GM19351 (cell line): ENCODE measurements around the gene TUFT1.

Experiments
- ATAC-seq: cut with Tn5 transposase; IDR thresholded peaks from one replicate; pipeline ENCODE4 v1.9.1; 2021; ENCODE audit warnings: mild to moderate bottlenecking, moderate library complexity; ENCODE audit not compliant: unreplicated experiment

TUFT1 gene

GRCh38 chr1:151540021-151540981 lies at the start of gene TUFT1:
Gene TUFT1, plus strand, starts transcription at chr1:151540309. Its CDS starts 58 bp downstream, at chr1:151540367.
- peak; percentile 95 for ATAC-seq

- ATAC-seq: no peak
Measured at GRCh38 chr1:151491641-151492040, 48.5 kb upstream of the TUFT1 start.

- no peak for ATAC-seq
Measured at GRCh38 chr1:151492120-151492519, 48.0 kb upstream of the TUFT1 start.

- ATAC-seq: no peak
Measured at GRCh38 chr1:151493042-151493441, 47.1 kb upstream of the TUFT1 start.

- no peak for ATAC-seq
Measured at GRCh38 chr1:151494741-151495281, 45.3 kb upstream of the TUFT1 start.

GRCh38 chr1:151495316-151495715 lies 44.8 kb upstream of the TUFT1 start:
- ATAC-seq: no peak

GRCh38 chr1:151499365-151499764 lies 40.7 kb upstream of the TUFT1 start:
- ATAC-seq: no peak

GRCh38 chr1:151499930-151500329 lies 40.2 kb upstream of the TUFT1 start:
- no peak for ATAC-seq

- ATAC-seq: no peak
Measured at GRCh38 chr1:151501474-151501873, 38.6 kb upstream of the TUFT1 start.

GRCh38 chr1:151502035-151502700 lies 37.9 kb upstream of the TUFT1 start:
- no peak for ATAC-seq

- ATAC-seq: no peak
Measured at GRCh38 chr1:151502859-151503780, 37.0 kb upstream of the TUFT1 start.

GRCh38 chr1:151504252-151504651 lies 35.9 kb upstream of the TUFT1 start:
- no peak for ATAC-seq

- ATAC-seq: no peak
Measured at GRCh38 chr1:151504759-151505158, 35.4 kb upstream of the TUFT1 start.

- no peak for ATAC-seq
Measured at GRCh38 chr1:151508833-151509232, 31.3 kb upstream of the TUFT1 start.

- ATAC-seq: no peak
Measured at GRCh38 chr1:151509350-151510019, 30.6 kb upstream of the TUFT1 start.

- no peak for ATAC-seq
Measured at GRCh38 chr1:151510020-151510405, 30.1 kb upstream of the TUFT1 start.

GRCh38 chr1:151510614-151510956 lies 29.5 kb upstream of the TUFT1 start:
- no peak for ATAC-seq

- peak; percentile 83 for ATAC-seq
Measured at GRCh38 chr1:151510957-151511635, 29.0 kb upstream of the TUFT1 start, which contains the start of gene CGN. Gene CGN, plus strand, starts transcription at chr1:151511387. Its CDS starts 7,133 bp downstream, at chr1:151518520.

- peak; percentile 23 for ATAC-seq
Measured at GRCh38 chr1:151511636-151512215, 28.4 kb upstream of the TUFT1 start.
